ENCODE measurements around the gene FNDC5.

FNDC5 gene

GRCh38 chr1:32863881-32864245 is 6.8 kb downstream of the FNDC5 start:
- no peak for DNase-seq

GRCh38 chr1:32863218-32863880 is 7.4 kb downstream of the FNDC5 start:
- no peak for DNase-seq

- DNase-seq, result no peak
Measured at GRCh38 chr1:32861904-32862695, 8.6 kb downstream of the FNDC5 start.

GRCh38 chr1:32860566-32860965 is 10.1 kb downstream of the FNDC5 start:
- no peak for DNase-seq

- no peak for DNase-seq
Measured at GRCh38 chr1:32859915-32860314, 10.8 kb downstream of the FNDC5 start.

- DNase-seq, result no peak
Measured at GRCh38 chr1:32858791-32859190, 11.9 kb downstream of the FNDC5 start.

GRCh38 chr1:32858136-32858535 is 12.6 kb downstream of the FNDC5 start:
- DNase-seq, result no peak

- DNase-seq, result no peak
Measured at GRCh38 chr1:32855861-32856617, 14.7 kb downstream of the FNDC5 start.

- no peak for DNase-seq
Measured at GRCh38 chr1:32848354-32849063, 22.2 kb downstream of the FNDC5 start.

- DNase-seq, result no peak
Measured at GRCh38 chr1:32831878-32832277, 38.8 kb downstream of the FNDC5 start.

- no peak for DNase-seq
Measured at GRCh38 chr1:32830092-32830852, 40.4 kb downstream of the FNDC5 start.

- peak in 1 of 2 experiments; percentile 46 for DNase-seq
Measured at GRCh38 chr1:32828341-32828740, 42.4 kb downstream of the FNDC5 start.

GRCh38 chr1:32825181-32825580 is 45.5 kb downstream of the FNDC5 start:
- DNase-seq, result no peak

- DNase-seq, result no peak
Measured at GRCh38 chr1:32818804-32819541, 51.7 kb downstream of the FNDC5 start.

- peak; percentile 53 to 77 for DNase-seq
Measured at GRCh38 chr1:32817815-32818786, 52.6 kb downstream of the FNDC5 start.

- peak; percentile 92 to 97 for DNase-seq
Measured at GRCh38 chr1:32817159-32817814, 53.4 kb downstream of the FNDC5 start, which contains the start of the genes S100PBP and YARS1. TSS of gene S100PBP (plus strand) at chr1:32817653. CDS start at chr1:32826100, 8,447 bp downstream. TSS of gene YARS1 (minus strand) at chr1:32817358. CDS start at chr1:32817244, 114 bp downstream.

- DNase-seq, result peak in 1 of 2 experiments; percentile 46
Measured at GRCh38 chr1:32816676-32817158, 54.0 kb downstream of the FNDC5 start.

- no peak for DNase-seq
Measured at GRCh38 chr1:32813941-32814739, 56.6 kb downstream of the FNDC5 start.
